Measurements from ENCODE around the gene KAZN.

DNA sequence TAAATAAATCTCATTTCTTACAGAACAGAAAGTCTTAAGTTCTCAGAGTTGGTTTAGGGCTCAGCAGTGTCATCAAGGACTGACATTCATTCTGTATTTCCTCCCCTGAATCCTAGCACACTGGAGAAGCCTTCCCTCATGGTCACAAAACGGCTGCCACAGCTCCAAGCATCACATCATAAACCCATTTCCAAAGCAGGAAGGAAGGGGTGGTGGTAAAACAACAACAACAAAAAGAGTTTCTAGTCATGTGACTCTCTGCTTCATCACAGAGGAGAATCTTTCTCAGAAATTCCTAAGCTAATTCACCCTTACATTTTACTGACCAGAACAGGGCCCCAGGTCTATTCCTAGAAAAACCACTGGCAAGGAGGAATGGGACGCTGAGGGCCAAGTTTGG is 210.3 kb downstream of the KAZN start:
- TF ChIP-seq EZH2 (IDR thresholded peaks at IDR 0.05; ENCODE audit: borderline replicate concordance, low read length): no peak
- TF ChIP-seq, protein P1, sequence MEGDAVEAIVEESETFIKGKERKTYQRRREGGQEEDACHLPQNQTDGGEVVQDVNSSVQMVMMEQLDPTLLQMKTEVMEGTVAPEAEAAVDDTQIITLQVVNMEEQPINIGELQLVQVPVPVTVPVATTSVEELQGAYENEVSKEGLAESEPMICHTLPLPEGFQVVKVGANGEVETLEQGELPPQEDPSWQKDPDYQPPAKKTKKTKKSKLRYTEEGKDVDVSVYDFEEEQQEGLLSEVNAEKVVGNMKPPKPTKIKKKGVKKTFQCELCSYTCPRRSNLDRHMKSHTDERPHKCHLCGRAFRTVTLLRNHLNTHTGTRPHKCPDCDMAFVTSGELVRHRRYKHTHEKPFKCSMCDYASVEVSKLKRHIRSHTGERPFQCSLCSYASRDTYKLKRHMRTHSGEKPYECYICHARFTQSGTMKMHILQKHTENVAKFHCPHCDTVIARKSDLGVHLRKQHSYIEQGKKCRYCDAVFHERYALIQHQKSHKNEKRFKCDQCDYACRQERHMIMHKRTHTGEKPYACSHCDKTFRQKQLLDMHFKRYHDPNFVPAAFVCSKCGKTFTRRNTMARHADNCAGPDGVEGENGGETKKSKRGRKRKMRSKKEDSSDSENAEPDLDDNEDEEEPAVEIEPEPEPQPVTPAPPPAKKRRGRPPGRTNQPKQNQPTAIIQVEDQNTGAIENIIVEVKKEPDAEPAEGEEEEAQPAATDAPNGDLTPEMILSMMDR (IDR thresholded peaks at IDR 0.05; ENCODE audit: low read length): no peak
